Epithelial cell of esophagus (primary cell): Measurements from ENCODE around the gene HES5.

Experiments used
- DNase-seq: peaks from one replicate; pipeline ENCODE4 v3.0.0; 2010; ENCODE audit warnings: low read depth
- H3K4me3 ChIP-seq: 2 replicates; pipeline ENCODE4 v1.5.1; 2011; ENCODE audit warnings: mild to moderate bottlenecking, low read length, control low read depth
- CTCF ChIP-seq: IDR thresholded peaks from 2 replicates; pipeline ENCODE4 v1.5.1; 2011; ENCODE audit warnings: low read depth, mild to moderate bottlenecking, low read length, control low read depth, inconsistent platforms; ENCODE audit not compliant: insufficient read depth; ENCODE audit errors: missing control alignments

Gene HES5

GRCh38 chr1:2532485-2533160 lies 2.6 kb upstream of the HES5 start:
- no peak for TF ChIP-seq CTCF
- DNase-seq = no peak
- H3K4me3 ChIP-seq = no peak overlapping the region

GRCh38 chr1:2530513-2531361 lies 674 bp upstream of the HES5 start:
- no peak overlapping the region for H3K4me3 ChIP-seq
- TF ChIP-seq CTCF = peak; percentile 25
- peak; percentile 62 for DNase-seq

- peak overlapping the region; percentile 32 for H3K4me3 ChIP-seq
- DNase-seq = no peak
- no peak for TF ChIP-seq CTCF
Observed at GRCh38 chr1:2528966-2529783, 888 bp downstream of the HES5 start.

GRCh38 chr1:2528611-2528965 lies 1.5 kb downstream of the HES5 start:
- peak overlapping the region; percentile 32 for H3K4me3 ChIP-seq
- no peak for DNase-seq
- TF ChIP-seq CTCF = no peak

GRCh38 chr1:2528016-2528415 lies 2.0 kb downstream of the HES5 start:
- no peak for DNase-seq
- TF ChIP-seq CTCF = no peak
- H3K4me3 ChIP-seq = no peak overlapping the region

- no peak overlapping the region for H3K4me3 ChIP-seq
- no peak for TF ChIP-seq CTCF
- DNase-seq = no peak
Observed at GRCh38 chr1:2527556-2527860, 2.6 kb downstream of the HES5 start.
